ENCODE results near the gene TMEM18.

TMEM18 gene

DNA sequence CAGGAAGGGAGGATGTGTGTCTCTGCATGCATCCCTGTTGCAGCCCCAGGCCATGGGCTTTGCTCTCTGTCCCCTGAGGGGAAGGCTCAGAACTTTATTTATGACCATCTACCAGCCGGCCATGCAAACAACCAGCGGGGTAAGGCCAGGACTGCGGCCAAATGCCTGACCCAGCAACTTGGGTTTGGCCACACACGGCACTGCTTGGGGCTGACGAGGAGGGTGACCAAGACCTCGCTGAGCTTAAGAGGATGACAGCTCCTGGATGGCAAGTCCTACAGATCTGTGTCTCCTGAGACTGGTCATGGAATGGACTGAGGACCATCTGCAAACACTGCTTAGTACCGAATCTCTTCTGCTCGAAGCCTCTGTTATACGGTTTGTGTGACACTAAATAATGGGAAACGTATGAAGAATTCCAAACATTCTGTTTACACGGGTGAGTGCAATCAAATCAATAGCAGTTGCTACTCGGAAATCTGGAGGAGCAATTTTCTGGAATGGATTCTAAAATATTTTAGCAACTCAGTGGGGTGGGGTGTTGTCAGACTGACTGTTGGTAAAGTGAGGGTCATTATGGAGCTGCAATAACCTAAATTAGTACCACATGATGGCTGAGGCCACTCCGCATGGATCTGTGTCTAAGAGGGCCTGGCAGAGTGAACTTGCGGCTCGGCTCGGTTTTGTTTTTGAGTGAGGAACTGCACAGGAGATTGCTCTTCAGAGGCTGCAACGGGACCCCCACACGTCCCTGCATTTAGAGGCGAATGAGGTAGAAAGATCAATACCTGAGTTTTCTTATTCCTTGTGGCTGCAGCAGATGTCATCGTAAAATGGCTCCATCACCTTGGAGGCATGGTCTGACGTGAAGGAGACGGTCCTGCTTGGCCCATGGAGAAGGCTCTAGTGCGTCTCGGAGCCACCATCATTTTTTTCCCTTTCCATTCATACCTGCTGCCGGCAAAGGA, 26.6 kb downstream of the TMEM18 start:
- no peak for DNase-seq (ENCODE audit: low spot score)

DNA sequence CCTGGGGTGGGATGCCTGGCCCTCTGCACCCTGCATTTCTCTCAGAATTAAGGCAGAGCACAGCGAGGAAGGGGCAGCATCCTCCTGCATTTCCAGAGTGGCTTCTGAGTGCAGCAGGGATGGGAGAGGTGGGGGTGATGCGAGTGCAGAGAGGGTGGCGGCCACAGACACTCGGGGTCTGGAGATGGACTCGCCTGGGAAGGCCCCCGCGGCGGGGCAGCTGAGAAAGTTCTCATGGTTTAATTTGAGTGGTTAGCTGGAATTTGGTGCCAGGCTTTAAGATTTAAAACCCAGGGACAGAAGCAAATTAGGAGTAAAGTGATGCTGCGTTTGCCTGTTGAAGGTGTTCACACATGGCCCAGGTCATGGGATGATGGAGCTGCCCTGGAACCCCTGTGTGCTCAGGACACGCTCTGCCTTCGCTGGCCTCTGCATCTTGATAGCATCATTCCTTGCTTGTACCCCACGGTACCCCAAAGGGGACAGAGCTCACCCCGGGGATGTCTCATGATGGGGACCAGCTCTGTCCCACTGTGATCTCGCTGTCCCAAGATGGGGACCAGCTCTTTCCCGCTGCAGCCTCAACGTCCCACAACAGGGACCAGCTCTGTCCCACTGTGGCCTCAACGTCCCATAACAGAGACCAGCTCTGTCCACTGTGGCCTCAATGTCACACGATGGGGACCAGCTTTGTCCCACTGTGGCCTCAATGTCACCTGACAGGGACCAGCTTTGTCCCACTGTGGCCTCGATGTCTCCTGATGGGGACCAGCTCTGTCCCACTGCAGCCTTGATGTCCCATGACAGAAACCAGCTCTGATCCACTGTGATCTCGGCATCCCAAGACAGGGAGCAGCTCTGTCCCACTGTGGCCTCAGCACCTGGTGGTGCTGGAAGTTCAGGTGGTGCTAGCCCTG, 27.5 kb downstream of the TMEM18 start:
- no peak for DNase-seq (ENCODE audit: low spot score)

DNA sequence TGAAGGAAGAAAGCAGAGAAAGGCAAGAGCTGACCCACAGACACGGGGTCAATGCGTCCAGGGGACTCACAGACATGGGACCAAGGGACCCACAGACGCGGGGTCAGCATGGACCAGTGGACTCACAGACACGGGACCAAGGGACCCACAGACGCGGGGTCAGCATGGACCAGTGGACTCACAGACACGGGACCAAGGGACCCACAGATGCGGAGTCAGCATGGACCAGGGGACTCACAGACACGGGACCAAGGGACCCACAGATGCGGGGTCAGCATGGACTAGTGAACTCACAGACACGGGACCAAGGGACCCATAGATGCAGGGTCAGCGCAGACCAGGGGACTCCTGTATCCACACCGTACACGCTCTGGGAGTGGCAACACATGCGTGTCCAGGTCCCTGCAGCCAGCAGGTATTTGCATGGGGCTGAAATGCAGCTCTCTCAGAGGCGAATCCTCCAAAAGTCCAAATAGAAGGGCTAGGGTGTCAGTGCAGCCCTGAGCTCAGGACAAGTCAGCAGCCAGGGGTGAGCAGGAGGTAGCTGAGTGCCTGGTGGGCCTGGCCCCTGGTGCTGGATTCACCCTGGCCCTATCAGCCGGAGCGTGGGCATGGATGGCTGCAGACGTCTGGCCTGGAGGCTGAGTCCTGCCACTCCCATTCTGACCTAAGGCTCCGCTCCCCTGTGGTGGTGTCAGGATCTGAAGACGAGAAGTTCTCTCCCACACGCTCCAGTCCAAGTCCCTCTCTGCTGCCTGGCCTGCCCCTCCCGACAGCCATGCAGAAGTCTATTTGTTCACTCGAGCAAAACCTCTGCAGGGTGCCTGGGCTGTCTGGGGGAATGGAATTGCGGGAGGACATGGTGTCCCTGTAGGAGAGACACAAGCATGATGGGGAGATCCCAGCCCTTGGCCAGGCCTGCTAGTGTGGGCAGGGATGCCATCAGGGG, 28.5 kb downstream of the TMEM18 start:
- DNase-seq (ENCODE audit: low spot score), result no peak

DNA sequence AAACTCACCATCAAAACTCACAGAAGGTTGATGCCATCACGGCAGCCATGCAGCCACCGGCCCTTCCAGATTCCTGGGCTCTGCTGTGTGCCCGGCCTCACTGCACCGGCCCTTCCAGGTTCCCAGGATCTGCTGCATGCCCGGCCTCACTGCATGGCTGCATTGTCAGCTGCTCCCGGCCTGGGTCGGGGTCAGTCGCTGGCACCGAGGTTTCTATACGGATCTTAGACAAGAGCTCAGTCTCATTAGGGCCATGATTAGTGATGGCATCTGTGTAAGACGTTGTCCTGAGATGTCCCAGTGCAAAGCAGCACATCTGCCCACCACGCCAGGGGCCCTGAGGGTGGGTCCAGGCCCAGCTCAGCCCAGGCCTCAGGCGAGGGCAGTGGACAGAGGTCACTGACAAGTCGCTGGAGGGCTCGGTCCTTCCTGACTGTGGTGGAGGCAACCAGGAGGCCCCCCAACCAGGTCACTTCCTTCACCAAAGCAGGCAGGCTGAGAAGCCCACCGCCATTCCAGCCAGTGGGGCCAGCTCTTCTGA, 29.4 kb downstream of the TMEM18 start:
- no peak for DNase-seq (ENCODE audit: low spot score)

DNA sequence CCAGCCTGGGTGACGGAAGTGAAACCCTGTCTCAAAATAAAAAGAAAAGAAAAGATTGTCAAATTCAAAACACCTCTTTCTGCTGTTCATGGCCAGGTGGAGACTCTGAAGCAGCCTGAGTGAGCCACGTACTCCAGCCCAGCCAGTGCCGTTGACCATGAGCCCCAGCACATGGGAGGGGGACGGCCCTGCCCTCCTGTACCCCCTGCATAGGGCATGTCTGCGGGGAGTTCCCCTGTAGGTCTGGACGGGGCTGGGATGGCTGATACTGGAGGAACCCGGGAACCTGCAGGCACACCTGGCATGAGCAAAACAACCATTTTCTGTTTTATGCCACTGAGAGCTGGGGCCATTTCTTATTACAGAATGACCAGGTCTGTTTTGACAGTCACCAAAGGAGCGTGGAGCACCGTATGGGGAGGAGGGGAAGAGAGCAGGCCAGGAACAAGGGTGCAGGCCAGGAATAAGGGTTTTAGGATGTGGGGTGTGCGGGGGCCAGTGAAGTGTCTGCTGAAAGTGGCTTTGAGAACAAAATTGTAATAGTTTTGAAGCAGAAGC, 30.1 kb downstream of the TMEM18 start:
- DNase-seq (ENCODE audit: low spot score), result no peak

DNA sequence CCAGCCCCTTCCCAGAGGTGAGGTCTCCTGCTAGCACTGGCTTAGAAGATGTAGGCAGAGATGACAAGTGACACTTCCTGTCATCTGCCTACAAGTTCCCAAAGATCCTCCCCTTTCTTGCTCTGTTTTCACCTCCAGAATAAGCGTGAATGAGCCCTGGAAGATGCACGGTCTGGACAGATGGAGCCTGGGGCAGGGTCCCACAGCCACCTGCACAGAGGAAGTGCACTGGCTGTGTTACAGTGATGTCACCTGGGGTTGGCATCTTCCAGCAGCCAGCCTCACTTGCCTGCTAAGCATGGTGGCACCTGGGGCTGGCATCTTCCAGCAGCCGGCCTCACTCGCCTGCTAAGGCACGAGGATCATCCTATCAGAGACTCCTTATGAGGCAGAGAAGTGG, 32.3 kb downstream of the TMEM18 start:
- no peak for DNase-seq (ENCODE audit: low spot score)

DNA sequence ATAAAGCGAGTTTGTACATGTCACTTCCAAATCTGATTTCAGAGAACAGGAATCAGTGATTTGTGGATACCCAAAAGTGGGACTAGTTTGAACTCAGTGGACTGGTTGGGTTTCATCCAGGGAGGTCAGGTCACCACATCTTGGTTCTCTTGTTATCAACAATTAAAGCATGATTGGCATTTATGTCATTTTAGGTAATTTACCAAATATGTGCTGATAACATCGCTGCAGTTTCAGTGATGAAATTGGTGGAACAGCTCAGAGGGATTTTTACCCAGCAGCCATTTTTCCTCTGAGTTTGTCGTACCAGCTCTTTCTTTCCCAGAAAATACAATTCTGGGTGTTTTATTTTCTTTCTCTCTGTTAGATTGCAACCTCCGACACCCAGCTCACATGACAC, 33.4 kb downstream of the TMEM18 start:
- DNase-seq (ENCODE audit: low spot score), result no peak

DNA sequence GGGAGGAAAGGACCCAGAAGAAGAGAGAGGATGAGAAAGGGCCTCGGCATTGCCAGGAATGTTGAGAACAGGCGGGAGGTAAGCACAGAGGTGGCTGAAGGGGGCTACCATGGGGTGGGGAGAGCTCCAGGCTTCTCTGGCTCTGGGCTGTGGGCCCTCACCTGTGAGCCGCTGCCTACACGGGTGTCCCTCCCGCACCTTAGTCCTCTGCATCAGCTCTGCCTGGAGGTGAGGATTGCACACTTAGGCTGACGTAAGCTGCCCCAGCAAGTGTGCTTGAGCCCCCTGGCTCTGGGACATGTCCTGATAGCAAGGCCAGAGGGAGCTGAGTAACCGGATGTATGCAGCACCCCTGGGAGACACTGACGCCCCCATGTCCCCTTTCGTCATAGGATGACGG, 33.9 kb downstream of the TMEM18 start:
- no peak for DNase-seq (ENCODE audit: low spot score)

DNA sequence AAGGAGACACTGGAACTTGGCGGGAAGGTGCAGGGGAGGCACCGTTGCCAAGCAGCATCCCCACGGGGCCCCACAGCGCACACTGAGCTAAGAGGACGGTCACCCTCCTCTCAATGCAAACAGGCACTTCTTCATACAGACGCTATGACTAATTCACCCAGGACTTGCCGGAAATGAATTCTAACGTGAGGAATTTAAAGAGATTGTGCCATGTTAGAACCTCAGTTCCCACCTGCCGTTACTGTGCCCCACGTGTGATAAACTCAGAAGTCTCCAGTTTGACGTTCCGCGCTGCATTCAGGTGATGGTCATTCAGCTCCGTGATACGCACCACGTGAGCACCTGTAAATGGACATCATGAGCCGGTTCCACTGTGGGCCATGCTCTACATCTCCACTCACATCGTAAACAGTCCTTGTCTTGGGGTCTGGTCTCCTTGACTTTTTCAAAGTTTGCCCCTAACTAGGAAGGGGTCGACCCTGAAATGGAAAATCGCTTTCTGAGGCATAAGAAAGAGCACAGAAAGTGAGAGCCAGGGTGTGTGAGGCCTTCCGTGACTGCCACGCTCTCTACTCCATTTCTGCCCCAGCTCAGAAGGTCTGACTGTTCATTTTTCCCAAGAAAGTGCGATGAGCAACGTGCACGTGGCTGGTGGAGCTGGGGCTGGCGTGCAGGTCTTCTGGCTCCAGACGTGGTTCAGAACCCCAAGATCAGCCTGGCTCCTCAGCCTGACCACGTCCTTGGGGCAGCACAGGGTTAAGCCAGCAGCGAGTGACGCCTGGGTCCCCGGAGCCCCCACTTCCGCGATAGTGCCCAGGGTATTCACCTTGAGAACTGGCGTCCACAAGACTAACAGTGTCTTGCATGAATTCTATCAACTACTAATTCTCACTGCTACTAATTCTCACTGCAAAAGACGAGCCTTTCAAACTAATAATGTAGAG, 35.1 kb downstream of the TMEM18 start:
- DNase-seq (ENCODE audit: low spot score), result no peak

DNA sequence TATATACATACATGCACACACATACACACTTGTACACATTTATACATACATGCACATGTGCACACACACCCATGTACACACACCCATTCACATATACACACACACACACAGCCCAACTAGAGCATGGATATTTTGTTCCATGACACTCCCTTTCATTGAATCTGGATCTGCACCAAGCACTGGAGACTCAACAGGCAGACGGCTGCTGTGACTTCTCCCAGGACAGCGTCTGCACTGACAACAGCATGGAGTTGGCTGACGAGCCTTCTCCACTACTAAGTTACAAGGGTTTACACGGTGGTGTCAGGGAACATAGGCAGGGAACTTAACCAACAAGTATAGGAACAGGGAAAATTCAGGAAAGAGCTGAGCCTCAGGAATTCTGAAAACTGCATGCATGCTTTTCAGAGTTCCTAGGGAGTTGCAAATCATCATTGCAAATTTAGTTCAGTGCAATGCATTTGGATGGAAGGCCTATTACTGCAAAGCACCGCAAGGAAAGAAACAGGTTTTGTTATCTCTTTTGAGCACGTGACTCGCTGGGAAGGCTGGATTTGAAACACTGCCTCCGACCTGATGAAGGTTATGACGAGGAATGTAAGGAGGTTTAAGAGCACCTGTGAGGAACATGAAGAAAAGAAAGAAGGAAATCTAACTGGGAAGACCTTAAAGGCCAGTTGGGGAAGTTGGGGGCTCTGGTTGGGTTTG, 35.9 kb downstream of the TMEM18 start:
- DNase-seq (ENCODE audit: low spot score), result no peak

DNA sequence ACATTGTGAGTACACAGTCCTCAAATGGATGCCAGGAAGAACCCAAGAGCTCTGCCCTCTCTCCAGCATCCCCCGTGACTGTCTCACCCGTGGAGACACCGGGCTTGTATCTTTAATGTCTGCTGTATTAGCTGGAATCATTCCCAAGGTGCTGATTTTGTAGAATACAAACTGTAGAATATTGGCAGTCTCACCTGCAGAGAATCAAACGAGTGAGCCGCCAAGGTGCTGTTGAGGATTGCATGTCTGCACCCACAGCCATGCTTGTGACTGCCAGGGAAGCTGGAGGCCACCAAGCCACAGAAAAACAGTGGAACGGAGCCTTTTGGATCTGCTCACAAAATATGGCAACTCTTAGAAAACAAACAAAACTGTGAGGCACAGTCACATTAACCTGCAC, 37.5 kb downstream of the TMEM18 start:
- DNase-seq (ENCODE audit: low spot score), result no peak

DNA sequence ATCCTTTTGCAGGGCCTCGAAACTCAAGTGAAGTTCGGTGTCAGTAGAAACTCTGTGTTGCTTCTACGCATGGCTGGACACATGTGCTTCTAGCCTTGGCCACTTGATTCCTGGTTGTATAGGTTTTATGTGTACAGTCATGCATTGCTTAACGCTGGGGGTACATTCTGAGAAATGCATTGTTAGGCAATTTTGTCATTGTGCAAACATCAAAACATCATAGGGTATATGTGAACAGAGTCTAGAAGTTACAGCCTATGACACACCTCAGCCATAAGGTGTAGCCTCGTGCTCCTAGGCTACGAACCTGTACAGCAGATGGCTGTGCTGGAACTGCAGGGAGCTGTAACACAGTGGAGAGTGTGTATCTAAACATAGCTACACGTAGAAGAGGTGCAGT, 39.4 kb downstream of the TMEM18 start:
- DNase-seq (ENCODE audit: low spot score), result no peak

DNA sequence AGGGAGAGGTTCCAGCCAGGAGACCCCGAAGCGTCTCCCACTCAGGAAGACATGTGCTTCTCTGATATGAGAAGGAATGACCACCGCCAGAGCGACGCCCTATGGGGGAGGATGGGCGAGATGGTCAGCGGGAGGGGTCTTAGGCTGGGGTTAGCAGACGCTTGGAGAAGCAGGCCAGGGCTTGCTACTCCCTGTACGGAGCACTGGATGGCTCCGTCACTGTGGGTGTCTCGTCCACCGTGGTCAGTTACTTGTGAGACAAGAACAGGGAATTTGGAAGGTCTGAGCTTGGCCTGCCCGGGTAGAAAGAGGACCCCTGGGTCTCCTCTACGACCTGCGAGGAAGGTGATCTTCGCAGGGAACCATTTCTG, 39.8 kb downstream of the TMEM18 start:
- no peak for DNase-seq (ENCODE audit: low spot score)

DNA sequence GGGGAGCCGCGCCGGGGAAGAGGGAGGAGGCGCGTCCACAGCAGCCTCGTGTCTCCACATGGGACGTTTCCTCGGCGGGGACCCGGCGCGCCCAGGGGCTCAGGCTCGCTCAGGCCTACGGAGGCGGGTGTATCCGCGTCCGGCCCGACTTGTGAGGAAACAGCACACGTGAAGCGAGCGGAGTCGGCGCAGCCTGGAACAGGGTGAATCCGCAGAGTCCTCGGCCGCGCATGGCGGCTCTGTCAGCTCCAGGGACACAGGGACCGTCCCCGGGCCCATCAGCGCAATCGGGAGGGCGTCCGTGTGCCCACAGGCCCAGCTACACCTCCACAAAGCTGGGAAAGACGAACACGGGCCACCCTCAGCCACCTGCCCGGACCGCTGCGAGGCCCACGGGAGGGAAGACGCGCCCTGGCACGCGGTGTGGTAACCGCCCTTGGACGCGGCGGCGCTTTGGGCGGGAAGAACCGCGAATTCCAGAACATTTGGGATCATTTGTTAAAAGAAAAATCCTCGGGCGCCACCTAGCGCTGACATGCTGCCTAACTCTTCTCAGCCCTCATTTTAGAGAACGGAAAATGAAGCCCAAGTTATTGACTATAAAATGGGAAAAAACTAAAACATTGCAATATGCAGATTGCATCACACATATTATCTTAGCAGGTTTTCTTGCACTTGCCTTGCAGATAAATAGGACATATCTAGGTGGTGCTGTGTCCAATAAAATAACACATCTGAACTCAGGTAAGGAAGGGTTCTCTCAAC, 40.4 kb downstream of the TMEM18 start:
- peak; percentile 60 for DNase-seq (ENCODE audit: low spot score)

DNA sequence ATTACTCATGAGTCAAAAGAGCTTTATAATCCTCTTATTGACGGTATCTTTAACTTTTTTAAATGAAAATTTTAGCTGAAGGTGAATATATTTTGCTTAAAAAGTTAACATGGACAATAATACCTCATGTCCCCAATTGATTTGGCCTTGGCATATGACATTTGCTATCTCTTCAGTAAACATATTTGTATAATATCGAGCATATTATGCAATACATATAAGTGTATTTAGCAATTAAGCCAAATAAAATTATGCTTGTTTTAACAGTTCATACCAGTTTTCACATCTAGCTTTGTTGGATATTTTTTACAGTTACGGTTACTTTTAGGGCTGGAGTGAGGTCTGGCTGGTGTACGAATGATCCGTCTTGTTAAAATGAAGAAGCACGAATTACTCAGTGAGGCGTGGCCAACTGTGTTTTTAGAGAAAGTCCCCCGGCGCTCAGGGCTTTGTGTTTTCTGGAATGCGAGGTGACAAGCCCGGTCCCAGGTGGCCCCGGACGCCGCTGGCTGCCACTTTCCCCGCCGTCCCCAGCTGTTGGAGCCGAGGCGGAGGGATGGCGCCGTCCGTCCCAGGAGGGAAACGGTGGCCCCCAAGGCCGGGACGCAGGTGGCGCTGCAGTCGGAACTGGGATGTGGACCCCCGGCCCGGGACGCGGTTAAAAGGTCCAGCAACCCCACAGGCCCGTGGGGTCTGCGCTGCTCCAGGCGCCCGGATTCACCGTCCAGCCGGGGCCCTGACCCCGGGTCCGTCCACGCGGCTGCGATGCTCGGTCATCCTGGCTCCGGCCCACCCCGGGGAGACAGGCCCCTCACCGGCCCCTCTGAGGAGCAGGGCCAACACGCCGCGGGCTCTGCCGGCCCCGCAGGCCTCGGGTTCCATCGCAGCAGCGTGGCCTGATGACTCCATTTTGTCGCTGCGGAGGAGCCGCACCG, 41.3 kb downstream of the TMEM18 start:
- DNase-seq (ENCODE audit: low spot score), result no peak

DNA sequence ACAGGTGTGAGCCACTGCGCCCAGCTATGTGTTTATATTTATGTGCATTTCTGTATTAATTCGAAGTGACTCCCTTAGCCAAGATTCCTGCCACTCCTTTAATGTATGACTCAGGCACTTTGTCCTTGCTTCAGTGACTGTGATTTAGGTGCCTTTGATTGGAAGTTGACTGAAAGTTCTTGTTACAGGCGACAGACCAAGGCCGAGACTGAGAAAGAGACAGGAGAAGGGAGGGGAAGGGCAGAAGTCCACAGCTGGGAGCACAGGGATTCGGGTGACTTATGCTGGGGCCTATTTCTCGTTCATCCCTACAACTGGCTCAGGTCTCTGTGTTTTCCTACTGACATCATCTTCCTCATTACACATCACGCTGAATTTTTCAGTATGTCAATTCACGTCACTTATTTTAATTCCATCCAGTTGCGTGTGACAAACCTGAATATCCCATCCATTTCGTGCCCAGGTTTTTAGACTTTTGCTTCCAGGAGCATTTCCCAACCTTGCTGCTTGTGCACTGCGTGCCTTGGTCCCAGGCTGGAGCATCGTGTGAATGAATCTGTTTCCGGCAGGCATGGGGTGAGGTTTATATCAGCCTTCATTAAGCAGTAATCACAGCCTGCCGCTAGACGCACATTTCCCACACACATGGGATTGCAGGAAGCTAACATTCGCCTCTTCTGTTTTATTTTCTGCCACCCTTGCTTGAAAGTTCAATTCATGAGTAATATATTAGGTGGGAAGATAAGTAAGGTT, 42.4 kb downstream of the TMEM18 start:
- DNase-seq (ENCODE audit: low spot score), result no peak

DNA sequence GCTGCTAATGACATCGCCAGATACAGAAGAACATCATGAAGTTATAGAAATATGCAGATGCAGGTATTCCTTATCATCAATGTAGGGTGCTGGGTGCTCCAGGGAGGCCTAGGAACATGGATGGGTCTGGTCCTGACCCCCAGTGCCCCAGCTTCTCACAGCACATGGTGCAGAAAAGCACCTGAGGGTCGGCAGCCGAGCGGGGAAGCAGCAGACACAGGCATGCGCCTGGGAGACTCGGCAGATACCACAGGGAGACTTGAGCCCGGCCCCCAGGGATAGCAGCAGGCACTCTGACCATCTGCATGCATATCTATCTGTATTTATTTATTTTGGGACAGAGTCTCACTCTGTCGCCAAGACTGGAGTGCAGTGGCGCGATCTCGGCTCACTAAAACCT, 43.2 kb downstream of the TMEM18 start:
- no peak for DNase-seq (ENCODE audit: low spot score)

Data from germinal center (tissue), 1 donor.